KOPT-K1 (cell line): ENCODE results near the gene AMER3.

Experiments used
- H3K27ac ChIP-seq: fragments of 200-600 bp; sonication (generic); 2 replicates; pipeline ENCODE4 v1.5.1; 2016; ENCODE audit warnings: antibody characterized with exemption, mild to moderate bottlenecking, low read depth, low read length; ENCODE audit not compliant: poor library complexity, severe bottlenecking
- H3K36me3 ChIP-seq: fragments of 200-600 bp; sonication (generic); 2 replicates; pipeline ENCODE4 v1.5.1; 2017; ENCODE audit warnings: antibody characterized with exemption, mild to moderate bottlenecking, low read length, moderate library complexity; ENCODE audit not compliant: insufficient read depth
- H3K9me3 ChIP-seq: fragments of 200-600 bp; sonication (generic); 2 replicates; pipeline ENCODE4 v1.5.1; 2017; ENCODE audit warnings: antibody characterized with exemption, low read length, mild to moderate bottlenecking; ENCODE audit not compliant: insufficient read depth, poor library complexity, severe bottlenecking

AMER3 gene

DNA sequence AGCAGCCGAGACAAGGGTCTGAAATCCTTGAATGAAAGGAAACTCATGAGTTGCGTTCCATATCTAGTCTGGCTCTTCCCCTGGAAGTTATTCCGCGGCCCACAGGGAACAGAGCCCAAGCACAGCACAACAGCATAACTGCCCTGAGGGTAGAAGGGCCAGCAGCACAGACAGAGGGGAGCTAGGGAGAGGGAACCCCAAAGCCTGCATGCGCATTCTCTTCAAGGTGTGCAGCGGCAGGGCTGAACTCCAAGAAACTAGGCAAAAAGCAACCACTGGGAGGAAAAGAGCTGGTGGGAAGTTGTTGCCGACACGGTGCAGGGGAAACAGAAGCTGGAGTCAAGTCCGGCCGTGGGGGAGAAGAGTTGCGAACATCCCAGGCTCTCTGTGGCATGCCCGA lies 14.7 kb upstream of the AMER3 start:
- Histone ChIP-seq H3K9me3 (no peaks in the 10 kb centered on the region), H3K27ac (no peak overlapping the region), H3K36me3 (no peaks in the 10 kb centered on the region)

DNA sequence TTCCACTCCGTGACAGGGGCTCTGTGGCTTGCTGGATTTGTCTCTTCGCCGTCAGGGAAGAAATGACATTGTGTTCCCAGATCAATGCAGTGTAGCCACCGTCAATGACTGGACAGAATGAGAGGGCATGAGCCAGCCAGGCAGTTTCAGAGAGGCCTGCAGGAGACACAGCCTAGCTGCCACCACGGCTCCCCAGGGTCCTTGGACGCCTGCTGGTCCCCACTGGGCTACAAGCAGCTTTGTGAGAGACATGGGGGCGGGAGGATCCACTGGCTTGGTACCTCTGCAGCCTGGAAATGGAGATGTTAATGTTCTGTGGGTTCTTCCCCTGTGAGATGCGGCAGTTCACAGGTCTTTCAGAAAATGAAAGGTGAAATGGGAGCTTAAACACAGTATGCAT lies 12.1 kb upstream of the AMER3 start:
- Histone ChIP-seq H3K36me3 (no peaks in the 10 kb centered on the region), H3K27ac (no peak overlapping the region), H3K9me3 (no peaks in the 10 kb centered on the region)

DNA sequence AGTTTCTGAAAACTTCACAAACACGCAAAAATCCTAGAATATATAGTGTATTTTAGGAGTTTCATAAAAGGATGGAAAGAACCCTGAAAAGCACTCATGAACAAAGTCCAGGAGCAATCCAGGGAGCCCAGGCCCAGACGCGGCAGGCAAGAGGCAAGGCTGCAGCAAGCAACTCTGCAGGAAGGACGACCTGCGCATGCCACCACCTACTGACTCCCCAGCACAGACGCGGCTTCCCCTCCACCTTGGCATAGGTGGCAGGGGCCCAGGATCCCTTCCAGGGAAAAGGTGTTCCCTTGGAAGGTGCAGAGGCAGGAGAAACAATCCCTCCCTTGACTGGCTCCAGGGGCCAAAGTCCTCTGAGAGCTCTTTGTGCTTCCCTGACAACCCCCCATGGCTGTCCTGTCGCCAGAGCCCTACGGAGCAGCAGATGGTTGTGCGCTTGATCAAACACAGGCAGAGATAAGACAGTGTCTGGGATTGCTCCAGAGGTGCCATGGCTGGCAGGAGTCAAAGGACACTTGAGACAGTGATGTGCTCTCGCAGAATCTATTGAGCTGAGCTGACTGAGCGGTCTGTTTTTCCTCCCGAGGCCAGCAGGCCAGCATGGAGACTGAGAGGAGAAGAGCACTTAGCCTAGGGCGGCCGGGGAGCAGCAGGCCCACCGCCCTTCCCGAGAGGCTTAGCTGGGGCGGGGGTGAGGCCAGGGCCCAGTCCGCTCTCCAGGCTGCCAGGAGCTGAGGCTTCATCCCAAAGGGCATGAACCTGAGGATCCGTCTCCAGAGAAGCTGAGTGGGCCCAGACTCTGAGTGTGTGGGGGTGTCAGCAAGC lies 10.8 kb upstream of the AMER3 start:
- no peaks in the 10 kb centered on the region for H3K36me3 ChIP-seq
- H3K27ac ChIP-seq: no peak overlapping the region
- no peaks in the 10 kb centered on the region for H3K9me3 ChIP-seq

DNA sequence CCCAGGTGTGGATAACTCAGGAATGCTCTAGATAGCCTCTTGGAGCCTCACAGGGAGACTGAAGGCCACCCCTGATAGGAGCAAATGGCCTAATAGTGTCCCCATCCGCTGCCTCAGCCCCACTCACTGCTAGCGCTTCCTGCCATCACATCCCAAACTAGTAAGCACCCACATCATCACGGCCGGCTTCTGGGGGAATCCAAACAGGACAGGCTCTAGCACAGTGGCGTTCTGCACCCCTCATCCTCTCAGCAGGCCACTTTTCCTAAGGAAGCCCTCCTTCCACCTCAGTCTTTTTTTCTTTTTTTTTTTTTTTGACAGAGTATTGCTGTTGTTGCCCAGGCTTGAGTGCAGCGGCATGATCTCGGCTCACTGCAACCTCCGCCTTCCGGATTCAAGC lies 6.3 kb upstream of the AMER3 start:
- Histone ChIP-seq H3K36me3 (no peaks in the 10 kb centered on the region), H3K27ac (no peak overlapping the region), H3K9me3 (no peaks in the 10 kb centered on the region)

DNA sequence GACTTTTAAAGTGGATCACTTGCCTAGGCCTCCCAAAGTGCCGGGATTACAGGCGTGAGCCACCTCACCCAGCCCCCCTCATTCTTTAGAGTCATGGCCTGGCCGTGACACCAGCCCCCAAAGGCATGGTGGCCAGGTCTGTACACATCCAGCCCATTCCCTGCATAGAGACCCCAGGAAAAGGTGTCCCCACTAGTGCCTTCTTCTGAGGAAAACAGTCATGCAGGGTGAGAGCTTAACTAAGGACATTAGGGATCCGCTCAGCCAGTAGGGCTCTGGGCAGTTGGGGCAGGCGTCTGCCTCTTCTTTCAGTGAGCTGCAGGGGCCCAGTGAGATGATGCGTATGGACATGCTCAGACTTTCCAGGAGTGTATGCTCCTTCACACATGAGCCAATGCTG lies 5.7 kb upstream of the AMER3 start:
- Histone ChIP-seq H3K36me3 (no peaks in the 10 kb centered on the region), H3K27ac (no peak overlapping the region), H3K9me3 (no peaks in the 10 kb centered on the region)

DNA sequence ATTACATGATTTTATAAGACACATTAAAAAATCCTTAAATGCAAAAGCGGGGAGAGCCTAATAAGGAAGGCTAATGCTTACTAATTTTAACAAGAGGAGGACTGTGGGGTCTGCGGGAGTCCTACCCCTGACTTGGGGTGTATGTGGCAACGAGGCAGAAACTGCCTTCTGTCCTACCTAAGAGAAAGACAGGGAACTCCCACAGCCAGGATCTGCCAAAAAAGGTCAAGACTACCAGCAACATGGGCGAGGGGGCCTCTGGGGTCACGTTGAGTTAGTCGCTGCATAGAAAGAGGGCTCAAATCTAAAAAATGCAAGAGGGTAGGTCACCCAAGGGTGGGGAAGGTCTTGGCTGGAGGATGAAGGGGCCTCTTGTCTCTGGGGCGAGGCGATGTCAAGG lies 529 bp upstream of the AMER3 start:
- Histone ChIP-seq H3K9me3 (no peaks in the 10 kb centered on the region), H3K27ac (no peak overlapping the region)

DNA sequence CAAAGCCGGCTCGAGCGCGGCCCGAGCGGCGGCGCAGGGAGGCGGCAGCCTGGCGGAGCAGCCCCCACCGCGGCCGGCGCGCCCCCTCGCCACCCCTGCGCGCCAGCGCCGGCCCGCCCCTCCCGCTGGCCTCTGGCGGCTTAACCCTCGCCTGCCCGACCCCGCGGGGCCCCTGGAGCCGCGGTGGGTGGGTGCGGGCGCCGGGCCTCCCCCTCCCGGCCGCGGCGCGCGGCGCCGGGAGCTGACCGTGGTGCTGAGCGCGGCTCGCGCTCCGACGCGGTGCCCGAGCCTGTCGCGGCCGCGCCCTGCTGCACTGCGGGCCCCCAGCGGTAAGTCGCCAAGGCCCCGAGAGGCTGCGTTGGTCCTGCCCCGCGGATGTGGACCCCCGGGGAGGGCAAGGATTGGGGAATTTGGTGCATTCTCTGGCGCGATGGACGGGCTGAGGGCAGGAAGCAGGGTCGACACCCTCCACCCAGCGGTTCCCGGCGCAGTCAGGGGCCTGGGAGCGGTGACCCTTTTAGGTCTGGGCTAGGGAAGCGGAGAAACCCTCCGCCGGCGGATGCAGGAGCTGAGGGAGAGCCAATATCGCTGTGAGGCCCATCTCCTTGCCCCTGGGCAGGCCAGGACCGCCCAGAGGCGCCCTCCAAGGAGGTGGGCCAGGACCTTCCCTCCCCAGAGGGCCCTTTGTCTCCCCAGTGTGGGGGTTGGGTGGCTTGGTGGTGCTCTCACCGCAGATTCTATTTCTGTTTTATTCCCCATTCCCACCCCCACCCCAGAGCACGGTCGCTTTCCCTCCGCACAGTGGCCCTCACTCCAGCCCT lies 923 bp downstream of the AMER3 start:
- Histone ChIP-seq H3K36me3 (no peaks in the 10 kb centered on the region), H3K9me3 (no peaks in the 10 kb centered on the region), H3K27ac (no peak overlapping the region)

More for the DNA sequence above, 529 bp upstream of the AMER3 start:
- no peaks in the 10 kb centered on the region for H3K36me3 ChIP-seq

DNA sequence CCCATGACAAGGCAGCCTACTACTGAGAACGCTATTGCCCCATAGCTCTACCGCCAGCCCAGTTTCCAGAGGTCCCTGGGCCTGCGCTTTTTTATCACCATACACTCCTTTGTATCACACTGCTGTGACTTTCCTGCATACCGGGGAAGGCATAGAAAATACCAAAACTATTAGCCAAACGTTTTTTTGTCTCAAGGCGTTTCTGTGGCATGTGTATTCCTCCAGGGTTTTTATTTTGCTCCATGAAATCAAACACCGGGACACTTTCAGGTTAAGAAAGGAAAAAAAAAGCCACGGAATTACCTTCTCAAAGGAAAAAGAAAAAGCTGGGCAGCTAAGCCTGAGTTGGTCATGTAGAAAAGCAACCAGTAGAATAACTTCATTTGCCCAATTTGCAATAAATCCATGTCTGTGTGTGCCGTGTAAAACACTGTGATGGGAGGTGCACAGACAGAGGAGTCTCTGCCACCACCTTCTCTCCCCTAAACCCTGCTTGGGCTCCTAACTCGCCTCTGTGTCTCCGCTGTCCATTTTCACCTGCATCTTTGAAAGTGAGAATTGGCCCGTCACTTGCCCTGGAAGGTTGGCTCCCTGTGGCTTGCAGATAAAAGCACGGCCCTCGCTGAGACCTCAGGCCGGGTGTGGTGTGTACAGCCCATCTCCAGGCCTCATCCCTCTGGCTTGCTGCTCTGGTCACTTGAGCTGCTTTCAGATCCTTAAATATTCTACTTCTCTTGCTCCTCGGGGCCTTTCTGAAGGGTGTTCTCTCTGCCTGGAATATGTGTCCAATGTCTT lies 1.7 kb downstream of the AMER3 start:
- Histone ChIP-seq H3K9me3 (no peaks in the 10 kb centered on the region), H3K27ac (no peak overlapping the region), H3K36me3 (no peaks in the 10 kb centered on the region)

DNA sequence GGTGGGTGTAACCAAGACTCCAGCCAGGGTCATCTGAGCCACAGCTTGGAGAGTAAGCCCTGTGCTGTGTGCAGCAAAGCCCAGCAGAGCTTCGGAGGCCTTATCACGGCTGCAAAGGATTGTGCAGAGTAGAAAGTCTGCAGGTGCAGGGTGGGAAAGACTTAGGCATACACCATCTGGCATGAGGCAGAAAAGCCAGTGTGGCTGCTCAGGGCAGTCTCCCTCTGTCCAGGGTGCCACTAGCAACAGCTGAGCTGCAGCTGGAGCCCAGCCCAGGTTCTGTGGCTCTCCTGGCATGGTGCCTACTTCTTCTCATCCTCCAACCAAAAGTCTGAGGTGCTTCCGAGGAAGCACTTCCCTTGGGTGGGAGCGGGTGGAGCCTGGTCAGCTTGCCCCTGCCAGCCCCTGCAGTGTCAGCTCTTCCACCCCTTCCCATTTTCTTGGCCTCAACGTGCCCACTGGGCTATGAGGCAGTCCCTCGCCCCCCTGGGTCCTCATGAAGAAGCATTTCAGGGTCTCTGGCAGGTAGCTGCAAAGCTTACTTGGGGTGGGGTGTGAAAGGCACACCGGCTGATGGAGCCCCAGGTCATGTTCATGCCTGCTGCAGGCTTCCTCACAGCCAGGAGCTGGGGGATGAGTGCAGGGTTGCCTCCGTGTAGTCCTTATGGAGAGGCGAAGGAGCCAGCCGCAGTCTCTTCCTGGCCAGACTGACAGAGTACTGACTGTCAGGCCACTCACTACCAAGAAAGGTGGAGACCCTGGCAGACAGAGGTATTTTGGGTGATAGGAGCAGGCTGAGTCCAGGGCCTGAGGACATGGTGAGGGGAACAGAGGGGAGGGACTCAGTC lies 4.8 kb downstream of the AMER3 start:
- no peak overlapping the region for H3K27ac ChIP-seq
- H3K9me3 ChIP-seq: no peaks in the 10 kb centered on the region
- no peaks in the 10 kb centered on the region for H3K36me3 ChIP-seq

DNA sequence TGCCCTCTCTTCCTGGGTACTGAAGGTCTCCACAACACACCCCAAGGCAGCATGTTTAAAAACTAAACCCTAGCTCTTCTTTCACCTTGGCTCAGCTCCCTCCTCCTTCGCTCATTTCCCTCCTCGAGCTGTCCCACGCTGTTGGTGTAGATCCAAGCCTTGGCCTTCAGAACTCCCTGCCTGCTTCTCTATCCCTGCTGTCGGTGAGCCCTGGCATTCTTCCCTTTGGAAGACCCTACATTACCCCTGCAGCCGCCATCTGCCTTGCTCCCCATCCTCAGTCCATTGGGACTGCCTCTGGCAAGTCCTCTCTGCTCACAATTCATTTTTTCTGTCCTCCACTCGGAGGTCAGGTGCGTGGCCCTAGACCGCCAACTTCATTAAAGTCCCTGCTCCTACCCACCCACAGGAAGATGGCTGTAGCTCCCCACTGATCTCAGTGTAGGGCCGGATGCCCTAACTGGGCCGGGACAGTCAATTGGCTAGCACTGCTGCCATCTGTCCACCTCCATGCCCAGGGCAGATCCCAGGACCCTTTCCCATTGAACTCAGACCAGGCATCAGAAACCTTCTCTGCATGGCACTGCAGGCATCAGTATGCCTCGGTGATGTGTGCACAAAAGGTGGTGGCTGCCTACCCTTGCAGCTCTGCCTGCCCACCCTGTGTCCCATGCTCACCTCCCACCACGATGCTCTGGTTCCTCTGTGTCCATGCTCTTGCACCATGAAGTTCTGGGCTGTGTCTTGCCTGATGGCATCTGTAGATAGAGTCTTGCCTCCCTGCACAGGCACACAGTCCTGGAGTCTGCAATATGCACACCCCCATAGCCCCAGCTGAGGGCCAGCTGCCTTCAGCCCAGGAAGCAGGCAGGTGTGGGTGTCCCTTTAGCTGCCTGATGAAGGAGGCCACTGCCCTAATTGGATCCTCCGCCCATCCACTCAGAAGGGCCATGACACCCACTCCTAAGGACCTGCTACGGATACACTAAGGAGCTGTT lies 5.7 kb downstream of the AMER3 start:
- no peak overlapping the region for H3K27ac ChIP-seq
- no peaks in the 10 kb centered on the region for H3K36me3 ChIP-seq
- no peaks in the 10 kb centered on the region for H3K9me3 ChIP-seq

DNA sequence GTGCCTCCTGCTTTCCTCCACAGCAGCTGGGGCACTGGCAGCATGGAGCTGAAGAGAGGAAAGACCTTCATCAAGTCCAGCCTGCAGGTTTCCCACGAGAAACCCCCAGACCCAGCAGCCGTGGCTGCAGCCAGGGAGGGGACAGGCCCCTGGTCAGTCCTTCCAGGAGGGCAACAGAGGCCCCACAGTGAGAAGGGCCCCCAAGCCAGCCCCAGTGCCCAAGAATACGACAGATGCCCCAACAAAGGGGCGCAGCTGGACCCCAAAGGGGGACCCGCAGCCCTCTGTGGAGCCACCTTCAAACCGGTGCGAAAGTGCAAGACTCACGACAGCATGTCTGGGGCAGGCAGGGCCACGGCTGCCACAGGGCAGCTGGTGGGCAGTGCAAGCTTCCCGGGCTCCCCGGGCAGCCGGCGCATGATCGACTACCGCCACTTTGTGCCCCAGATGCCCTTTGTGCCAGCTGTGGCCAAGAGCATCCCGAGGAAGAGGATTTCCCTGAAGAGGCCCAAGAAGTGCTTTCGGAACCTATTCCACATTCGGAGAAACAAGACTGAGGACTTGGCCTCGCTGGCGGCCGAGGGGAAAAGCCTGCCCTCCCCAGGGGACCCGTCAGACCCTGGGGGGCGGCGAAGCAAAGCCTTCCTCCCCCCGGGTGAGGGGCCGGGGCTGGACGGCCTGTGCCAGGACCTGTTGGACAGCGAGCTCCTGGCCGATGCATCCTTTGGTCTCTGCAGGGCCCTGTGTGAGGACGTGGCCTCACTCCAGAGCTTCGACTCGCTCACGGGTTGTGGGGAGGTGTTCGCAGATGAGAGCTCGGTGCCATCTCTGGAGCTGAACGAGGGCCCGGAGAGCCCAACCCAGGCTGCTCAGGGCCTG lies 6.9 kb downstream of the AMER3 start:
- Histone ChIP-seq H3K36me3 (no peaks in the 10 kb centered on the region), H3K9me3 (no peaks in the 10 kb centered on the region), H3K27ac (no peak overlapping the region)

DNA sequence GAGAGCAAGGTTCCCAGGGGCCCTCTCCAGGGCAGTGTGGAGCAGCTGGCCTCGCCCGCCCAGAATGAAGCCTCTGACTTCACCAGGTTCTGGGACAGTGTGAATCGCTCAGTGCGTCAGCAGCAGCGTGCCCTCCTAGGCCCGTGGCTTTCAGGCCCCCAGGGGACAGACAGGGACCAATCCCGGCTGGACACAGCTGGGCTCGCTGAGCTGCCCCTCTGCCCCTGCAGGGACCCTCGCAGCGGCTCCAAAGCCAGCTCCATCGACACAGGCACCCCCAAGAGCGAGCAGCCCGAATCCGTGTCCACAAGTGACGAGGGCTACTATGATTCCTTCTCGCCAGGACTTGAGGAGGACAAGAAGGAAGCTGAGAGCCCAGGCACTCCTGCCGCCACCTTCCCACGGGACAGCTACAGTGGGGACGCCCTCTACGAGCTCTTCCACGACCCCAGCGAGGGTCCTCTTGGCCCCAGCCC lies 7.6 kb downstream of the AMER3 start:
- H3K36me3 ChIP-seq: no peaks in the 10 kb centered on the region
- H3K9me3 ChIP-seq: no peaks in the 10 kb centered on the region
- no peak overlapping the region for H3K27ac ChIP-seq

DNA sequence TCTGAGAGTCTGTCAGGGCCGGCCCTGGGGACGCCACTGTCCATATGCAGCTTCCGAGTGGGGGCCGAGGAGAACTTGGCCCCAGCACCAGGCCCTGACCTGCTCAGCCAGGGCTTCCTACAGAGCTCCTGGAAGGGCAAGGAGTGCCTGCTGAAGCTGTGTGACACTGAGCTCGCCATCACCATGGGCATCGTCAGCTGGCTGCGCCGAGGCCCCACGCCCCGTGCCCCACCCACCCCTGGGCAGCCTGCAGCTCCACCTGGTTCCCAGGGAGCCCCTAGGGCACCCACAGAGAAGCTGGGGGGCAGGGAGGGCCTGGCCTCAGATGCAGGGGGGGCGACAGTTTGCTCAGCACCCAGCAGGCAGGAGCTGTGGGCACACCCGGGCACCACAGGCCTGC lies 8.1 kb downstream of the AMER3 start:
- H3K27ac ChIP-seq: no peak overlapping the region
- H3K9me3 ChIP-seq: no peaks in the 10 kb centered on the region

More for the DNA sequence above, 8.1 kb downstream of the AMER3 start:
- H3K36me3 ChIP-seq: no peaks in the 10 kb centered on the region
